Stimulated activated CD4-positive, alpha-beta T cell treated with anti-CD3 and anti-CD28 coated beads, Interleukin-1b, Interleukin-23, amount 100 ng/mL, for 24 hours (primary cell): Measurements from ENCODE around the gene ANKRD6.
"Not testable (repeated sequence)": the region's sequence is repeated elsewhere in the genome, so short reads cannot be mapped to it uniquely, and the experiment has no call there.

Source experiments
- DNase-seq, 4 experiments: peaks; one replicate each; pipeline ENCODE4 v3.0.0-alpha.2; 2020; ENCODE audit warnings: low read depth in 4 of 4, low spot score in 1 of 4

Gene ANKRD6

GRCh38 chr6:89591745-89592144, 158.8 kb downstream of the ANKRD6 start:
- no peak for DNase-seq

- DNase-seq: no peak
These were observed 163.1 kb downstream of the ANKRD6 start for GRCh38 chr6:89596056-89596455.

GRCh38 chr6:89596484-89596883, 163.5 kb downstream of the ANKRD6 start:
- no peak for DNase-seq

- no peak for DNase-seq
These were observed 164.4 kb downstream of the ANKRD6 start for GRCh38 chr6:89597372-89597771.

GRCh38 chr6:89597988-89598387, 165.0 kb downstream of the ANKRD6 start:
- DNase-seq: no peak

- DNase-seq: no peak
These were observed 166.8 kb downstream of the ANKRD6 start for GRCh38 chr6:89599727-89600126.

GRCh38 chr6:89602166-89602565, 169.2 kb downstream of the ANKRD6 start:
- no peak for DNase-seq

- DNase-seq: no peak
These were observed 171.7 kb downstream of the ANKRD6 start for GRCh38 chr6:89604653-89605052.

- DNase-seq: no peak
These were observed 172.9 kb downstream of the ANKRD6 start for GRCh38 chr6:89605861-89606260.

- peak; percentile 63 to 72 (median 68) for DNase-seq
These were observed 177.2 kb downstream of the ANKRD6 start for GRCh38 chr6:89610149-89610642.

GRCh38 chr6:89611666-89612065, 178.7 kb downstream of the ANKRD6 start:
- DNase-seq: no peak

- DNase-seq: no peak
These were observed 179.2 kb downstream of the ANKRD6 start for GRCh38 chr6:89612121-89612520.

- DNase-seq: no peak
These were observed 180.8 kb downstream of the ANKRD6 start for GRCh38 chr6:89613790-89614189.

GRCh38 chr6:89615882-89616281, 182.9 kb downstream of the ANKRD6 start:
- no peak for DNase-seq

GRCh38 chr6:89616531-89616930, 183.6 kb downstream of the ANKRD6 start:
- DNase-seq: no peak

GRCh38 chr6:89618026-89618425, 185.1 kb downstream of the ANKRD6 start:
- DNase-seq: no peak

- no peak for DNase-seq
These were observed 186.6 kb downstream of the ANKRD6 start for GRCh38 chr6:89619567-89619966.

GRCh38 chr6:89623749-89624148, 190.8 kb downstream of the ANKRD6 start:
- no peak for DNase-seq

GRCh38 chr6:89630488-89630887, 197.5 kb downstream of the ANKRD6 start:
- no peak for DNase-seq

GRCh38 chr6:89636412-89636811, 203.5 kb downstream of the ANKRD6 start:
- DNase-seq: not testable (repeated sequence)

GRCh38 chr6:89637960-89638319, 205.0 kb downstream of the ANKRD6 start:
- no peak for DNase-seq

- peak; percentile 82 to 90 (median 84) for DNase-seq
These were observed 205.6 kb downstream of the ANKRD6 start, which contains the start of gene LYRM2 for GRCh38 chr6:89638320-89639195. Gene LYRM2, minus strand, starts transcription at chr6:89638747. Its CDS starts 31 bp downstream, at chr6:89638716.

- no peak for DNase-seq
These were observed 207.9 kb downstream of the ANKRD6 start for GRCh38 chr6:89640804-89641203.
